ENCODE results near the gene TSGA10IP. TPM values are rescaled to one million over a fixed set of nuclear protein-coding genes. Genes with fewer than 3 reads are reported as not detected.

TSGA10IP gene
- total RNA-seq, 1 experiment from 2014 or later, result 3.4 TPM

DNA sequence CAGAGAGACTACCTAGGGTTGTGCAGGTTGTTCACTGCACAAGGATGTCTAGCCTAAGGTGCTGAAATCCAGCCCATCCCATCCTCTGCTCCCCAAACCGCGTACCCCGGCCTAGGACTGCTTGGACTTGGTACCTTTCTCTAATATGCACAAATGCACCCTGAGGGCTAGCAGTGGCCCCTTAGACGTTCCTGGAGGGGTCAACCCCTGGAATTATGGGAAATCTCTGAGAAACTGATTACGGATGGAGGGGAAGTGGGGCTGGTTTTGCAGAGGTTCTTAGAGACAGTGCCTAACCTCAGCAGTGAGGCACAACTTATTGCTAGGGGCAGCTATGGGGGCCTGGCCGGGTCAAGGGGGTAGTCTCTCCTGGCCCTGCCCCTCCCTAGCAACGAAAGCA lies 28.9 kb upstream of the TSGA10IP start (continued):
- TF ChIP-seq, protein P1, sequence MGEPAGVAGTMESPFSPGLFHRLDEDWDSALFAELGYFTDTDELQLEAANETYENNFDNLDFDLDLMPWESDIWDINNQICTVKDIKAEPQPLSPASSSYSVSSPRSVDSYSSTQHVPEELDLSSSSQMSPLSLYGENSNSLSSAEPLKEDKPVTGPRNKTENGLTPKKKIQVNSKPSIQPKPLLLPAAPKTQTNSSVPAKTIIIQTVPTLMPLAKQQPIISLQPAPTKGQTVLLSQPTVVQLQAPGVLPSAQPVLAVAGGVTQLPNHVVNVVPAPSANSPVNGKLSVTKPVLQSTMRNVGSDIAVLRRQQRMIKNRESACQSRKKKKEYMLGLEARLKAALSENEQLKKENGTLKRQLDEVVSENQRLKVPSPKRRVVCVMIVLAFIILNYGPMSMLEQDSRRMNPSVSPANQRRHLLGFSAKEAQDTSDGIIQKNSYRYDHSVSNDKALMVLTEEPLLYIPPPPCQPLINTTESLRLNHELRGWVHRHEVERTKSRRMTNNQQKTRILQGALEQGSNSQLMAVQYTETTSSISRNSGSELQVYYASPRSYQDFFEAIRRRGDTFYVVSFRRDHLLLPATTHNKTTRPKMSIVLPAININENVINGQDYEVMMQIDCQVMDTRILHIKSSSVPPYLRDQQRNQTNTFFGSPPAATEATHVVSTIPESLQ (CRISPR knock-in tag; IDR thresholded peaks at IDR 0.05), result no peak

DNA sequence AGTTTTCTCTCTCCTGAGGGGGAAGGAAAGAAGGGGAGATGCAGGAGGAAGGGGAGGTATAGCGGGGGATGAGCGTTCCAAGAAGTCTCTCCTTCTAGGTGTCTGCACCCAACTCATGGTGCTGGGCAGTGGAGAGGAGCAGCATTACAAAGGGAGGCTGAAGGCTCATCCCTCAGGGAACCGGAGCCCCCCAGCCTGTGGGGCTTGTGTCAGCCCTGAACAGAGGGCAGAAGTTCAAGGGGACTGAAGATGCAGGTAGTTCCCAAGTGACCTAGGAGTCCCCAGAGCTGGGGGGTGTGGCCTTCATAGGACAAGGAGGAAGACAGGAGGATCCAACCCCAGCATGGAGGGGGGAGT lies 28.2 kb upstream of the TSGA10IP start:
- ATAC-seq, result no peak
- ChIA-PET POLR2A (interaction anchor here (1.3 to 1.6 kb wide), 2 partner anchors 26 to 59 kb away, joined by 3 to 12 read pairs; partner anchors contain the start of genes CCDC85B and CFL1), CTCF (interaction anchor here (2.3 kb wide), 1 partner anchor 27 kb away, joined by 23 read pairs; the partner anchor contains the start of genes CCDC85B and FIBP)
- TF ChIP-seq NFATC4 (CRISPR knock-in tag; IDR thresholded peaks at IDR 0.05), result no peak
- no peak for TF ChIP-seq ZBTB21 (CRISPR knock-in tag; IDR thresholded peaks at IDR 0.05; ENCODE audit: borderline replicate concordance)
- TF ChIP-seq, protein P2, sequence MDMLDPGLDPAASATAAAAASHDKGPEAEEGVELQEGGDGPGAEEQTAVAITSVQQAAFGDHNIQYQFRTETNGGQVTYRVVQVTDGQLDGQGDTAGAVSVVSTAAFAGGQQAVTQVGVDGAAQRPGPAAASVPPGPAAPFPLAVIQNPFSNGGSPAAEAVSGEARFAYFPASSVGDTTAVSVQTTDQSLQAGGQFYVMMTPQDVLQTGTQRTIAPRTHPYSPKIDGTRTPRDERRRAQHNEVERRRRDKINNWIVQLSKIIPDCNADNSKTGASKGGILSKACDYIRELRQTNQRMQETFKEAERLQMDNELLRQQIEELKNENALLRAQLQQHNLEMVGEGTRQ (CRISPR knock-in tag; IDR thresholded peaks at IDR 0.05), result no peak
- TF ChIP-seq GTF2I (CRISPR knock-in tag; conservative IDR thresholded peaks at IDR 0.05), result no peak
- Mint-ChIP-seq H3K27me3 (ENCODE audit: low read depth) (peaks cover 3% of the 10 kb centered on the region; the same call in 1 of the 2 replicates), H3K36me3 (peaks cover 1% of the 10 kb centered on the region), H3K4me3 (peak overlapping the region; percentile 50), H3K27ac (no peak overlapping the region), H3K9me3 (no peaks in the 10 kb centered on the region), H3K4me1 (peaks cover 18% of the 10 kb centered on the region)
- no peak for DNase-seq (ENCODE audit: low spot score)

DNA sequence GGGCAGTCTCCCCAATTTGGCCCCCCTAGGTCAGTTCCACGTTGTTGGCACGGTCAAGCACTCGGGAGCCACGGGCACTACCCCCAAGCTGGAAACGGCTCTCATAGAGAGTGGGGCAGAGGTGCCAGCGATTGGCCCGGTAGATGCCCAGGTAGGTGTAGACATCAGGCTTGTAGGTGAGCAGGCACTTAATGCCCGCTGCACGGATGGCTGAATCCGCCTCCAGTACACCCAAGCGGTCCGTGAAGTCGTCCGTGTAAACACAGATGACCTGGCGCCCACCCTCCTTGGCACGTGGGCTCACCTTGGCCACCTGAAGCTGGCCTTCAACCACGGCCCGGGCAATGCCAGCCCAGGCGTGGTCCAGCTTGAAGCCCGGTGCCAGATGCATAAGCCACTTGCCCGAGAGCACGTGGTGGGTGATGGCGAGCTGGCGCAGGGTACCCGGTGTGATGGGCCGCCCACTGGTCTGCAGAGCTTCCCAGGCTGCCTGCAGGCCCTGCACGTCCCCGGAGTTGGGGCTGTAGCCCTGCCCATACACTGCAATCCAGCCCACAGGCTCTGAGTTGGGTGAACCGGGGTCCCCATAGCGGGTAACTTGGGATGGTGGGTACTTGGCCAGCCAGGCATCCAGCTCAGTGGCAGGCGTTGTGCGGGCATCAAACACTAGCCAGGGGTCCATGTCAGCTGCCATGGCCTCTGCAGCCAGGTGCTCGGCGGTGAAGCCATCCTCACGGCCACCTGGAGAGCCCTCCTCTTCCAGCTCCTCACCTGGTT lies 27.7 kb upstream of the TSGA10IP start:
- DNase-seq (ENCODE audit: low spot score), result no peak
- TF ChIP-seq ZNF219 (CRISPR knock-in tag; IDR thresholded peaks at IDR 0.05; ENCODE audit: borderline replicate concordance) (no peak), NR3C1 (CRISPR knock-in tag; conservative IDR thresholded peaks at IDR 0.05; ENCODE audit: low read depth) (no peak), RELA (CRISPR knock-in tag; IDR thresholded peaks at IDR 0.05; ENCODE audit: borderline replicate concordance) (0 out of 2 replicates have a peak, but pooled peaks have one; percentile 21)
- TF ChIP-seq, protein P3, sequence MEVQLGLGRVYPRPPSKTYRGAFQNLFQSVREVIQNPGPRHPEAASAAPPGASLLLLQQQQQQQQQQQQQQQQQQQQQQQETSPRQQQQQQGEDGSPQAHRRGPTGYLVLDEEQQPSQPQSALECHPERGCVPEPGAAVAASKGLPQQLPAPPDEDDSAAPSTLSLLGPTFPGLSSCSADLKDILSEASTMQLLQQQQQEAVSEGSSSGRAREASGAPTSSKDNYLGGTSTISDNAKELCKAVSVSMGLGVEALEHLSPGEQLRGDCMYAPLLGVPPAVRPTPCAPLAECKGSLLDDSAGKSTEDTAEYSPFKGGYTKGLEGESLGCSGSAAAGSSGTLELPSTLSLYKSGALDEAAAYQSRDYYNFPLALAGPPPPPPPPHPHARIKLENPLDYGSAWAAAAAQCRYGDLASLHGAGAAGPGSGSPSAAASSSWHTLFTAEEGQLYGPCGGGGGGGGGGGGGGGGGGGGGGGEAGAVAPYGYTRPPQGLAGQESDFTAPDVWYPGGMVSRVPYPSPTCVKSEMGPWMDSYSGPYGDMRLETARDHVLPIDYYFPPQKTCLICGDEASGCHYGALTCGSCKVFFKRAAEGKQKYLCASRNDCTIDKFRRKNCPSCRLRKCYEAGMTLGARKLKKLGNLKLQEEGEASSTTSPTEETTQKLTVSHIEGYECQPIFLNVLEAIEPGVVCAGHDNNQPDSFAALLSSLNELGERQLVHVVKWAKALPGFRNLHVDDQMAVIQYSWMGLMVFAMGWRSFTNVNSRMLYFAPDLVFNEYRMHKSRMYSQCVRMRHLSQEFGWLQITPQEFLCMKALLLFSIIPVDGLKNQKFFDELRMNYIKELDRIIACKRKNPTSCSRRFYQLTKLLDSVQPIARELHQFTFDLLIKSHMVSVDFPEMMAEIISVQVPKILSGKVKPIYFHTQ (CRISPR knock-in tag; IDR thresholded peaks at IDR 0.05), result no peak
- TF ChIP-seq, protein P4, sequence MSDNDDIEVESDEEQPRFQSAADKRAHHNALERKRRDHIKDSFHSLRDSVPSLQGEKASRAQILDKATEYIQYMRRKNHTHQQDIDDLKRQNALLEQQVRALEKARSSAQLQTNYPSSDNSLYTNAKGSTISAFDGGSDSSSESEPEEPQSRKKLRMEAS (CRISPR knock-in tag; IDR thresholded peaks at IDR 0.05), result 0 out of 2 replicates have a peak, but pooled peaks have one; percentile 3
- TF ChIP-seq, protein P5, sequence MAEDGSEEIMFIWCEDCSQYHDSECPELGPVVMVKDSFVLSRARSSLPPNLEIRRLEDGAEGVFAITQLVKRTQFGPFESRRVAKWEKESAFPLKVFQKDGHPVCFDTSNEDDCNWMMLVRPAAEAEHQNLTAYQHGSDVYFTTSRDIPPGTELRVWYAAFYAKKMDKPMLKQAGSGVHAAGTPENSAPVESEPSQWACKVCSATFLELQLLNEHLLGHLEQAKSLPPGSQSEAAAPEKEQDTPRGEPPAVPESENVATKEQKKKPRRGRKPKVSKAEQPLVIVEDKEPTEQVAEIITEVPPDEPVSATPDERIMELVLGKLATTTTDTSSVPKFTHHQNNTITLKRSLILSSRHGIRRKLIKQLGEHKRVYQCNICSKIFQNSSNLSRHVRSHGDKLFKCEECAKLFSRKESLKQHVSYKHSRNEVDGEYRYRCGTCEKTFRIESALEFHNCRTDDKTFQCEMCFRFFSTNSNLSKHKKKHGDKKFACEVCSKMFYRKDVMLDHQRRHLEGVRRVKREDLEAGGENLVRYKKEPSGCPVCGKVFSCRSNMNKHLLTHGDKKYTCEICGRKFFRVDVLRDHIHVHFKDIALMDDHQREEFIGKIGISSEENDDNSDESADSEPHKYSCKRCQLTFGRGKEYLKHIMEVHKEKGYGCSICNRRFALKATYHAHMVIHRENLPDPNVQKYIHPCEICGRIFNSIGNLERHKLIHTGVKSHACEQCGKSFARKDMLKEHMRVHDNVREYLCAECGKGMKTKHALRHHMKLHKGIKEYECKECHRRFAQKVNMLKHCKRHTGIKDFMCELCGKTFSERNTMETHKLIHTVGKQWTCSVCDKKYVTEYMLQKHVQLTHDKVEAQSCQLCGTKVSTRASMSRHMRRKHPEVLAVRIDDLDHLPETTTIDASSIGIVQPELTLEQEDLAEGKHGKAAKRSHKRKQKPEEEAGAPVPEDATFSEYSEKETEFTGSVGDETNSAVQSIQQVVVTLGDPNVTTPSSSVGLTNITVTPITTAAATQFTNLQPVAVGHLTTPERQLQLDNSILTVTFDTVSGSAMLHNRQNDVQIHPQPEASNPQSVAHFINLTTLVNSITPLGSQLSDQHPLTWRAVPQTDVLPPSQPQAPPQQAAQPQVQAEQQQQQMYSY (CRISPR knock-in tag; IDR thresholded peaks at IDR 0.05), result no peak
- Mint-ChIP-seq H3K9me3 (no peaks in the 10 kb centered on the region), H3K27ac (no peak overlapping the region), H3K36me3 (peaks cover 7% of the 10 kb centered on the region), H3K27me3 (ENCODE audit: low read depth) (peaks cover 3% of the 10 kb centered on the region; the same call in 1 of the 2 replicates), H3K4me3 (peak overlapping the region; percentile 83), H3K4me1 (peaks cover 18% of the 10 kb centered on the region)
- no peak for ATAC-seq
- POLR2A ChIA-PET, result interaction anchor here (1.1 to 1.6 kb wide), 3 partner anchors 26 to 59 kb away, joined by 3 to 12 read pairs (median 4); partner anchors contain the start of genes CCDC85B, CFL1 and FIBP
- CTCF ChIA-PET, result interaction anchor here (1.0 to 2.3 kb wide), 5 partner anchors 15 to 105 kb away, joined by 3 to 23 read pairs (median 3); partner anchors contain the start of genes CCDC85B and FIBP
